GDM1 (cell line): Measurements from ENCODE around the gene KIF26A.

Experiments
- DNase-seq: peaks from one replicate; lab custom pipeline; 2025; lab: John Stamatoyannopoulos, UW

Gene KIF26A

GRCh38 chr14:104157016-104157928, 18.9 kb downstream of the KIF26A start:
- no peak for DNase-seq

GRCh38 chr14:104158827-104159798, 20.7 kb downstream of the KIF26A start:
- DNase-seq: no peak

- DNase-seq: no peak
These were observed 21.6 kb downstream of the KIF26A start for GRCh38 chr14:104159990-104160389.

- DNase-seq: no peak
These were observed 23.4 kb downstream of the KIF26A start for GRCh38 chr14:104161602-104162367.

- no peak for DNase-seq
These were observed 24.1 kb downstream of the KIF26A start for GRCh38 chr14:104162495-104162894.

GRCh38 chr14:104163541-104163940, 25.2 kb downstream of the KIF26A start:
- no peak for DNase-seq

- DNase-seq: no peak
These were observed 25.7 kb downstream of the KIF26A start for GRCh38 chr14:104164041-104164440.

GRCh38 chr14:104164512-104164911, 26.1 kb downstream of the KIF26A start:
- DNase-seq: no peak

- DNase-seq: no peak
These were observed 28.3 kb downstream of the KIF26A start for GRCh38 chr14:104166698-104167097.

- DNase-seq: no peak
These were observed 30.2 kb downstream of the KIF26A start for GRCh38 chr14:104168603-104169002.

- DNase-seq: no peak
These were observed 30.8 kb downstream of the KIF26A start for GRCh38 chr14:104169005-104169698.

- DNase-seq: no peak
These were observed 31.5 kb downstream of the KIF26A start for GRCh38 chr14:104169699-104170479.

GRCh38 chr14:104171029-104171697, 32.8 kb downstream of the KIF26A start:
- DNase-seq: no peak

- no peak for DNase-seq
These were observed 33.5 kb downstream of the KIF26A start for GRCh38 chr14:104171895-104172294.

GRCh38 chr14:104172349-104172748, 34.0 kb downstream of the KIF26A start:
- no peak for DNase-seq

GRCh38 chr14:104172880-104173279, 34.5 kb downstream of the KIF26A start:
- DNase-seq: no peak

GRCh38 chr14:104174051-104174450, 35.7 kb downstream of the KIF26A start:
- DNase-seq: no peak

- no peak for DNase-seq
These were observed 36.7 kb downstream of the KIF26A start for GRCh38 chr14:104175041-104175440.

- DNase-seq: no peak
These were observed 37.4 kb downstream of the KIF26A start for GRCh38 chr14:104175811-104176210.

GRCh38 chr14:104176611-104177010, 38.2 kb downstream of the KIF26A start:
- DNase-seq: no peak
